GM12801 (cell line): ENCODE results near the gene TAC3.

Experiments
- TF ChIP-seq, protein P1 (sequence below): IDR thresholded peaks from one replicate; pipeline ENCODE4 v1.5.1; 2011; ENCODE audit warnings: control low read depth; ENCODE audit not compliant: insufficient read length; ENCODE audit errors: extremely low read depth

Gene TAC3

DNA sequence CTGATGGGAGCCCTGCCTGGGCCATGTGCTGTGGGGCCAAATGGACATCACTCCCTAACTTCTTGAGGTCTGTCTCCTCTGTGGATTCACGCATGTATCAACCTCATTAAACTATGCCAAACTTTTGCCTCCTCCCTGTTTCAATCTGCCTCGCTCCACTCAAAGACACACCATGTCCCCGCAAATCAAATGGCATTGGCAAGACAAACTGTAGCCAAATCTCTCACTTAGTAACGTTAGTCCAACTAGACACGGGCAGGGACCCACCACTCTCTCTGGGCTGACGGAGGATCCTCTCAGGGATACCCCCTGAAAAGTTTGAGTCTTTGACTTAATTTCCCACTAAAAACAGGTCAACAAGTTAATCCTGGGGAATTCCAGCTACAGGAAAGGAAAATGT lies 18.0 kb downstream of the TAC3 start:
- TF ChIP-seq, protein P1, sequence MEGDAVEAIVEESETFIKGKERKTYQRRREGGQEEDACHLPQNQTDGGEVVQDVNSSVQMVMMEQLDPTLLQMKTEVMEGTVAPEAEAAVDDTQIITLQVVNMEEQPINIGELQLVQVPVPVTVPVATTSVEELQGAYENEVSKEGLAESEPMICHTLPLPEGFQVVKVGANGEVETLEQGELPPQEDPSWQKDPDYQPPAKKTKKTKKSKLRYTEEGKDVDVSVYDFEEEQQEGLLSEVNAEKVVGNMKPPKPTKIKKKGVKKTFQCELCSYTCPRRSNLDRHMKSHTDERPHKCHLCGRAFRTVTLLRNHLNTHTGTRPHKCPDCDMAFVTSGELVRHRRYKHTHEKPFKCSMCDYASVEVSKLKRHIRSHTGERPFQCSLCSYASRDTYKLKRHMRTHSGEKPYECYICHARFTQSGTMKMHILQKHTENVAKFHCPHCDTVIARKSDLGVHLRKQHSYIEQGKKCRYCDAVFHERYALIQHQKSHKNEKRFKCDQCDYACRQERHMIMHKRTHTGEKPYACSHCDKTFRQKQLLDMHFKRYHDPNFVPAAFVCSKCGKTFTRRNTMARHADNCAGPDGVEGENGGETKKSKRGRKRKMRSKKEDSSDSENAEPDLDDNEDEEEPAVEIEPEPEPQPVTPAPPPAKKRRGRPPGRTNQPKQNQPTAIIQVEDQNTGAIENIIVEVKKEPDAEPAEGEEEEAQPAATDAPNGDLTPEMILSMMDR, result no peak

DNA sequence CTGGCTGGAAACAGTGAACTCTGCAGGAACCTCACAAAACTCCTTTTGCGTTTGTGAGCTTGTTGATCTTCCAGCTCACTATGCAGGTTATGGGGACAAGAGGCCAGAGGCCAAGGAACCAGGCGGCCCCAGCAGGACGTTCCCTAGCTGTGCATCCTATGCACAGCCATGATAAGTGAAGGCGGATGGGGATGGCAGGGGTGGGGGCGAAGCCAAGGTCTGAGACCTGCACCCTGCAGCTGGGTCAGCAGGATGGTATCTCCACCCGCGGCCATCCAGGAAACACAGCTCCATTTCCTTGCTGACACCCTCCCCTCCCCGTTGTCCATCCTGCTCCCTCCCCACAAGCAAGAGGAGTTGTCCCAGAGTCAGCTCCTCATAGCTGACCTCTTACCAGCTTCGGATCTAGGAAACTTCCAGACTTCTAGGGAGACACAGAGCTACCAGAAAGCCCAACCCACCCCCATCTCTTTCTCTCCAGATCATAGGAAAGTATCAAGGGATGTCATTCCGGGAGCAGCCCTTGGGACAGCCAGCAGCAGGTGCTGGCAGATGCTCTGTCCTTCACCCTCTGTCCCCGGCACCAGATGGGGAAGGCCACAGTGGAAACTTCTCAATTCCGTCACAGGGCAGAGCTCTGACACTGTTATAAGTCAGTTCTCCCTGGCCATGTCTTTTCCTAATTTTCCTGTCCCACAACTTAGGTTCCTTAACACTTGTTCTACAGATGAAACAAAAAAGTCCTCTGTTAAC lies 19.4 kb downstream of the TAC3 start:
- TF ChIP-seq, protein P1, result no peak

DNA sequence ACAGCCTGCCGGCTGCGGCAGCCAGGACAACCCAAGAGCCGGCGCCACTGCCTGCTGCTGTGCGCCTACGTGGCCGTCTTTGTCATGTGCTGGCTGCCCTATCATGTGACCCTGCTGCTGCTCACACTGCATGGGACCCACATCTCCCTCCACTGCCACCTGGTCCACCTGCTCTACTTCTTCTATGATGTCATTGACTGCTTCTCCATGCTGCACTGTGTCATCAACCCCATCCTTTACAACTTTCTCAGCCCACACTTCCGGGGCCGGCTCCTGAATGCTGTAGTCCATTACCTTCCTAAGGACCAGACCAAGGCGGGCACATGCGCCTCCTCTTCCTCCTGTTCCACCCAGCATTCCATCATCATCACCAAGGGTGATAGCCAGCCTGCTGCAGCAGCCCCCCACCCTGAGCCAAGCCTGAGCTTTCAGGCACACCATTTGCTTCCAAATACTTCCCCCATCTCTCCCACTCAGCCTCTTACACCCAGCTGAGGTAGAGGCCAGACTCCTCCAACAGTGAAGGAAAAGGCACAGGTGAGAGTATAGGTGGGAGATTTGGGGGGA lies 20.3 kb downstream of the TAC3 start:
- TF ChIP-seq, protein P1, result no peak

DNA sequence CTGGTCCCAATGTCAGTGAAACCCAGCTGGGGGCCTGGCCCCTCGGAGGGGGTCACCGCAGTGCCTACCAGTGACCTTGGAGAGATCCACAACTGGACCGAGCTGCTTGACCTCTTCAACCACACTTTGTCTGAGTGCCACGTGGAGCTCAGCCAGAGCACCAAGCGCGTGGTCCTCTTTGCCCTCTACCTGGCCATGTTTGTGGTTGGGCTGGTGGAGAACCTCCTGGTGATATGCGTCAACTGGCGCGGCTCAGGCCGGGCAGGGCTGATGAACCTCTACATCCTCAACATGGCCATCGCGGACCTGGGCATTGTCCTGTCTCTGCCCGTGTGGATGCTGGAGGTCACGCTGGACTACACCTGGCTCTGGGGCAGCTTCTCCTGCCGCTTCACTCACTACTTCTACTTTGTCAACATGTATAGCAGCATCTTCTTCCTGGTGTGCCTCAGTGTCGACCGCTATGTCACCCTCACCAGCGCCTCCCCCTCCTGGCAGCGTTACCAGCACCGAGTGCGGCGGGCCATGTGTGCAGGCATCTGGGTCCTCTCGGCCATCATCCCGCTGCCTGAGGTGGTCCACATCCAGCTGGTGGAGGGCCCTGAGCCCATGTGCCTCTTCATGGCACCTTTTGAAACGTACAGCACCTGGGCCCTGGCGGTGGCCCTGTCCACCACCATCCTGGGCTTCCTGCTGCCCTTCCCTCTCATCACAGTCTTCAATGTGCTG lies 21.0 kb downstream of the TAC3 start:
- TF ChIP-seq, protein P1, result no peak

DNA sequence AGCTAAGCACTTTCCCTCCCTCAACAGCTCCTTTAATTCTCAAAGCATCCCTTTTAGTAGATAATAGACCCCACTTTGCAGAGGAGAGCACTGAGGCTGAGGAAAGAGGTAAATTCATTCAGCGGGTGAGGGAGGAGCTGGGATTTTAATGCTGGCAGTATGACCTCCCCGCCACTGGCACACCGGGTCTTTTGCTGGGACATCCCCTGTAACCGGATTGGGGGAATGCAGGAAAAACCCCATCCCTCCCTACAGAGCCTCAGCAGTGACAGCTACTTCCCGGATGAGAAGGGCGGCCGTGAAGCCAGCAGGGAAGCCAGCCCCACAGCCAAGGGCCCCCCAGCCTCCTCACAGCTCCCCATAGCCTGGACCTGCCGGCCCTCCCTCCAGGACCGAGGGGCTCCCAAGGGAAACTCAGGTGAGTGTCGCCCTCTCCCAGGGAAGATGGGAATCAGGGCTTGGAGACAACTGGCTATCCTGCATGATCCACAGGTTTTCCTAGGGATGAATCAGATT lies 22.0 kb downstream of the TAC3 start:
- TF ChIP-seq, protein P1, result no peak

DNA sequence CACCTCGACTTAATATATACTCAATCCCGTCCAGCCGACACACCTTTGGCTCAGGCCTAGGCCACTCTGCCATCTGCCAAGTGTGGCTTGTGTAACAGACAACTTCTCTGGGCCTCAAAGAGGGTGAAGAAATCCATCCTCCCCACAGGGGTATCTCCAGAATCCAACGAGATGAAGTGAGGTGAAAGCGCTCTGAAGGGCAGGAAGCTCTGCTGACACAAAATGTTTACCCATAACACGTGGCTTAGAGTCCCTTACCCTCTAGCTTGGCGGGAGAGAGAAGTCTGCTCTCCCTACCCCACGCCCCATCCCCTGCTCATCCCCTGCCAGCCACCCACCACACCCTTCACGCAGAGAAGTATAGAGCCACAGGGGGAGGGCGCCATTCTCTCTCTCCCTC lies 23.0 kb downstream of the TAC3 start:
- TF ChIP-seq, protein P1, result no peak

DNA sequence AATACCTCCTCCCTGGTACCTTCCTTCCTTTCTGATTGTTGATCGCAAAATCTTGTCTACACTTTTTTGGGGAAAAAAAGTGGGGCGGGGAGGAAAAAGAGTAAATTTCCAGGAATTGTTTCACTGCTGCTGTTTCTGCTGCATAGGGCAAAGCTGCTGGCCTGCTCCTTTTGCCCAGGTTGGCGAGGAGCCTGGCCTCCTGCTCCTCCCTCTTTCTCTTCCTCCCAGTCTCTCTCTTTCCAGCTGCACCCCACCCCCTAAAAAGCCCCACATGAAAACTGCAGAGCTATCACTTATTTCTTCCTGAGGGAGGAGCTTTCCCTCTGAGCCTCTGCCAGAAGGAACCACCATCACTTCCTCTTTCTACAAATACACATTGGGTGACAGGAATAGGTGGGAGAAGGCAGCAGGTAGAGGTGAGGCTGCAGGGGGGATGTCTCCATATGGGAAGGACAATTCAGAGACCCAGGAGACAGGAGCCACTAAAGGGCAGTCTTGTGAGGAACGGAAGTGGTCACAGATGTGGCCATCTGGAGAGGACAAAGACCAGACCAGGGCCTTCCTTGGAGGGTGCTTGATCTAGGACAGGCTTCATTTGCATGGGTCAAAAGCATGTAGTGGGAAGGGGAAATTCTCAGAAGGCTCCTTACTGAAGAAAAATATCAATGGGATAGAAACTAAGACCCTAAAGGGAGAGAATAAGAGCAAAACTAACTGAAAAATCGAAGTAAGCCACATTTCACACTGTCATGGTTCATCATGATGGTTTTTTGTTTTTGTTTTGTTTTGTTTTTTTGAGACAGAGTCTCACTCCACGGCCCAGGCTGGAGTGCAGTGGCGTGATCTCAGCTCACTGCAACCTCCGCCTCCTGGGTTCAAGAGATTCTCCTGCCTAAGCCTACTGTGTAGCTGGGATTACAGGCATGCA lies 24.7 kb downstream of the TAC3 start:
- TF ChIP-seq, protein P1, result no peak
